ENCODE data around the gene EVI5.
"Not testable (repeated sequence)": the region's sequence is repeated elsewhere in the genome, so short reads cannot be mapped to it uniquely, and the experiment has no call there.

EVI5 gene

DNA sequence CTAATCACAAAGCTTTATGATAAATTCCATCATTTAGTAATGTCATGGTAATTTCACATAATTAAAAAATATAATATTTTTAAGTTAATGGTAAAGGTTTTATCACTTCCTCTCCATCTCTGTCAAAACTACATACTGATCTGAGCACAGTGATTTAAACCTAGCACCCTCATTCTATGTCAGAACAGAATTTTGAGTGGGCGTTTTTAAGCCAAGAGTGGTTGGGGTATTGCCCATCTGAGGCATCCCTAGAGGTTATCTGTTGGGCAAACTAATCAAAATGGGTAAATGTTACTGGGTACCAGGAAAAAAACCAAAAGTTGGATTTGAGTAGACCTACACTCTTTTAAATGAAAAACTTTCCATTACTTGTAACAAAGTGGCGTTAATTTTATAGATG lies 197.5 kb downstream of the EVI5 start:
- peaks cover 11 to 19% (median 17%) of the 10 kb centered on the region in 11 experiments; a peak in 21 of 22 replicates for H3K9me3 ChIP-seq (replicated peaks in 1 of 11)
- H3K27me3 ChIP-seq, result no peaks in the 10 kb centered on the region
- H3K4me2 ChIP-seq, result no peak overlapping the region
- no peaks in the 10 kb centered on the region for H4K20me1 ChIP-seq
- no peak overlapping the region for H3K27ac ChIP-seq
- H3K9ac ChIP-seq, result no peak overlapping the region
- peaks cover 0 to 32% (median 4%) of the 10 kb centered on the region in 11 experiments; a peak in 10 of 22 replicates for H3K36me3 ChIP-seq
- no peak overlapping the region for H3K4me3 ChIP-seq
- peaks cover 0 to 16% (median 6%) of the 10 kb centered on the region in 10 experiments; a peak in 9 of 20 replicates for H3K4me1 ChIP-seq
- no peak for TF ChIP-seq Cebpa-rat (IDR thresholded peaks at IDR 0.05)

DNA sequence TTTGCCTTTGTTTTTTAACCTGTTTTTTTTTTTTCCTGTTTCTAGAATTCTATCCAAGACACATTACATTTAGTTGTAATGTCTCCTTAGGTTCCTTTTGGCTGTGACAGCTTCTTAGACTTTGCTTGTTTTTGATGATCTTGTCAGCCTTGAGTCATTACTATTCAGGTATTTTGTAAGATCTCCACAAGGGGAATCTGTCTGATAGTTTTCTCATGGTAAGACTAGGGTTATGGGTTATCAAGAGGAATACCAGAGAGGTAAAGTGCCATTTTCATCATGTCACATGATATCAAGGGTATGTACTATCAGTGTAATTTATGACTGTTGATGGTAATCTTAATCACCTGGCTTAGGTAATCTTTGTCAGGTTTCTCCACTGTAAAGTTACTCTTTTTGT lies 199.1 kb downstream of the EVI5 start:
- peak overlapping the region in 1 of 11 experiments; percentile 4; a peak in 1 of 22 replicates for H3K27ac ChIP-seq

DNA sequence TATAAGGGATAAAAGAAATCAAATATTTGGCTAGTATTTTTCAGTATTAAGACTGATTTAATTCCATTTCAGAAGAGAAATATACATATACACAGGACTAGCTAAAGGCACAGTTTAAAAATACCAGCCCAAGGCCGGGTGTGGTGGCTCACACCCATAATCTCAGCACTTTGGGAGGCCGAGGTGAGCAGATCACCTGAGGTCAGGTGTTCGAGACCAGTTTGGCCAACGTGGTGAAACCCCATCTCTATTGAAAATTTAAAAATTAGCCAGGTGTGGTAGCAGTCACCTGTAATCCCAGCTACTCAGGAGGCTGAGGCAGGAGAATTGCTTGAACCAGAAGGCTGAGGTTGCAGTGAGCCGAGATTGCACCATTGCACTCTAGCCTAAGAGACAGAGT lies 200.1 kb downstream of the EVI5 start:
- not testable (repeated sequence) for H3K9ac ChIP-seq, H4K20me1 ChIP-seq, H3K4me3 ChIP-seq, H3K27me3 ChIP-seq
- H3K27ac ChIP-seq, result peak overlapping the region in 9 of 11 experiments; percentile 36 to 76 (median 57); a peak in 13 of 22 replicates
- peaks cover 0 to 16% (median 6%) of the 10 kb centered on the region in 10 experiments; a peak in 9 of 20 replicates for H3K4me1 ChIP-seq
- H3K4me2 ChIP-seq, result peak overlapping the region in 4 of 11 experiments; percentile 32 to 43 (median 38); a peak in 4 of 22 replicates
- H3K9me3 ChIP-seq (replicated peaks in 1 of 11), result peaks cover 8 to 12% (median 11%) of the 10 kb centered on the region in 11 experiments; a peak in 21 of 22 replicates
- H3K36me3 ChIP-seq, result peaks cover 0 to 45% (median 4%) of the 10 kb centered on the region in 11 experiments; a peak in 10 of 22 replicates

More for the DNA sequence above, 199.1 kb downstream of the EVI5 start:
- Histone ChIP-seq H3K36me3 (peaks cover 0 to 48% (median 4%) of the 10 kb centered on the region in 11 experiments; a peak in 10 of 22 replicates), H3K9me3 (replicated peaks in 1 of 11) (peaks cover 11 to 19% (median 17%) of the 10 kb centered on the region in 11 experiments; a peak in 21 of 22 replicates), H3K27me3 (no peaks in the 10 kb centered on the region), H4K20me1 (no peaks in the 10 kb centered on the region), H3K4me3 (no peak overlapping the region), H3K4me1 (peaks cover 0 to 16% (median 6%) of the 10 kb centered on the region in 10 experiments; a peak in 9 of 20 replicates), H3K9ac (no peak overlapping the region), H3K4me2 (no peak overlapping the region)
- TF ChIP-seq Cebpa-rat (IDR thresholded peaks at IDR 0.05), result no peak

DNA sequence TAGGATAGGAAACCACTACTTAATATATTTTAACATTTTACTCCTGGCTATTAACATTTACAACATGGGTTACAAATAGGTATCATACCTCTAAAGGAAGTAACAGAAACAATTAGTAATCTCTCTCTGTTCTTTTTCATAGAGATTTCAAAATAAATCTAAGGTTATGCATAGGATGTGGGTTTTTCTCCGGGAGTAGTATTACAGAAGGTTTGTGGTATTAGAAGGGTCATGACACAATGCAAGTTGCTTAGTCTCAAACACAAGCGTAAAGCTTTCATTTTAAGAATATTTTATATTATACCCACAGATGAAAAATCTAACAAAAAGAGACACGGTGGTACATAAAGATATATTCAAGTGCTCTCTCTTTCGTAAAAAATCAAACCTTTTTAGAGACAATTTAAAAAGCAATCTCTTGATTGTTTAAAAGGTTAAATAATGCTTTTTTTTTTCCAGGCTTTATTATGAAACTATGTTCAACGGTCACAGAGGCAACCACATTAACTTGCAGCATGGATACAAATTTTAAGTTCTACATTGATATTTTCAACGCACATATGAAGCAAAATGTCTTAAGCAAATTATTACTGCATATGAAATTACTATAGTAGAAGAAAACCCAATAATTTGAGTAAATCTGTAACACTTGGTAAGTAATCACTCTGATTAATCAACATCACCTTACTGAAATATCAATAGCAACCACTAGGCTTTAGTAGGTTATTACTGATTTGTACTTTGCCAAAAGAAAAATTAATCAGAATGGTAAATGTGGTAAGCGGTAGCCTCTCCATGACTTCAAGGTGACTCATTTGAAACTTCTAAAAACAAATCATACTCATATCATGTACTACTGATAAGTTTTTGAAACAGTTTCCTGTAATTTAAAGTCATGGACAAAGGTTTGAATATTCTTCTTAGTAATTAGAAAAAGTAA lies 200.8 kb downstream of the EVI5 start:
- Histone ChIP-seq H3K9ac (no peak overlapping the region; a peak in 2 of 22 replicates), H3K36me3 (peaks cover 0 to 40% (median 3%) of the 10 kb centered on the region in 11 experiments; a peak in 9 of 22 replicates), H3K4me1 (peaks cover 0 to 16% (median 6%) of the 10 kb centered on the region in 10 experiments; a peak in 9 of 20 replicates), H3K9me3 (replicated peaks in 1 of 11) (peaks cover 1 to 5% (median 4%) of the 10 kb centered on the region in 11 experiments; a peak in 19 of 22 replicates), H3K27me3 (no peaks in the 10 kb centered on the region), H3K27ac (peak overlapping the region in 9 of 11 experiments; percentile 32 to 76 (median 57); a peak in 15 of 22 replicates), H3K4me2 (peak overlapping the region in 4 of 11 experiments; percentile 7 to 32 (median 19); a peak in 6 of 22 replicates), H4K20me1 (no peaks in the 10 kb centered on the region), H3K4me3 (no peak overlapping the region)
- TF ChIP-seq Cebpa-rat (IDR thresholded peaks at IDR 0.05), result peak in 1 of 11 experiments; percentile 44; a peak in 1 of 22 replicates

DNA sequence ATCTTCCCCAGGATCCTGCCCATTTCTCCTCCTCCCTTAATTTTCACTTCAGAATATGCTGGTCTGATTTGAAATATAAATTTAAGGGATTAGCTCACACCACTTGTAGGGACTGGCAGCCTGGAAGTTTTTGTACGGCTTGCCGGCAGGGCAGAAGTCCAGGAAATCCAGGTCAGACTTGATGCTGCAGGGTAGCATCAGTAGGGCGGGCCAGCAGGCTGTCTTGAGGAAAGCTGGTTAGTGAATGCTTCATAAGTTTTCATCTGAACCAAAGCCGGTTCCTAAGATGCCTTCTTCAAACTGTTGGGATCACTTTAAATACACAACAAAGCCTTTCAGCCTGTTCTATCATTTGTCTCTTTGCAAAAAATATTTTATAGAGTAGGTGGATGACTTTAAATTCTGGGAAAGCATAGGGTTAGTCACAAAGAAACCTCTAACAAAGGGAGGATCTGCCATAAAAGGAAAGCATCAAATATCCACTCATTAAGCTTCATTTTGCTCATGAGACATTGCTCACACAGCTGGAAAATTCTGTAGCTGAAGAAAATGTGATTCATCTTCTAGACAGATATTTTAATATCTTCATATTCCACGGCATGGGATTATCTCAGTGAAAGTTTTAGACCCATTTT lies 207.5 kb downstream of the EVI5 start:
- Histone ChIP-seq H3K27me3 (no peaks in the 10 kb centered on the region), H3K27ac (no peak overlapping the region), H3K9me3 (replicated peaks in 1 of 11) (no peaks in the 10 kb centered on the region), H3K4me2 (no peak overlapping the region), H3K9ac (no peak overlapping the region), H3K4me1 (no peaks in the 10 kb centered on the region), H4K20me1 (no peaks in the 10 kb centered on the region), H3K36me3 (peaks cover 0 to 46% (median 0%) of the 10 kb centered on the region in 11 experiments; a peak in 5 of 22 replicates), H3K4me3 (no peak overlapping the region)
- TF ChIP-seq Cebpa-rat (IDR thresholded peaks at IDR 0.05), result no peak

DNA sequence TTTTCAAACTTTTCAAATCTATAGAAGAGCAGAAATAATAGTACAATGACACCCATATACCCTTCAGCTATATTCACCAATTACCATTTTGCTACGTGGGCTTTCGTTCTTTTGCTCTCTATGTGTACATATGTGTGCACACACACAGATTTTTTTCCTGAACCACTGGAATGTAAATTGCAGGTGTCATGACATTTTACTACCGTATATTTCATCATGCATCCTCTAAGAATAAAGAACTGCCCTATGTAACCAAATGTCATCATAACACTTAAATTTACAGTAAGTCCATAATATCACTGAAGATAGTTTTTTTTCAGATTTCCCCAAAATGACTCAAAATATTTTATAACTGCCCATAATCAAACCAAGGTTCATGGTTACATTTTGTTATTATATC lies 209.8 kb downstream of the EVI5 start:
- no peak overlapping the region for H3K27ac ChIP-seq
- peaks cover 0 to 27% (median 0%) of the 10 kb centered on the region in 11 experiments; a peak in 4 of 22 replicates for H3K36me3 ChIP-seq
- H3K4me2 ChIP-seq, result no peak overlapping the region
- no peaks in the 10 kb centered on the region for H3K9me3 ChIP-seq (replicated peaks in 1 of 11)
- H3K27me3 ChIP-seq, result no peaks in the 10 kb centered on the region
- TF ChIP-seq Cebpa-rat (IDR thresholded peaks at IDR 0.05), result no peak
- H3K4me1 ChIP-seq, result no peaks in the 10 kb centered on the region
- H3K4me3 ChIP-seq, result no peak overlapping the region
- no peak overlapping the region for H3K9ac ChIP-seq
- H4K20me1 ChIP-seq, result no peaks in the 10 kb centered on the region

DNA sequence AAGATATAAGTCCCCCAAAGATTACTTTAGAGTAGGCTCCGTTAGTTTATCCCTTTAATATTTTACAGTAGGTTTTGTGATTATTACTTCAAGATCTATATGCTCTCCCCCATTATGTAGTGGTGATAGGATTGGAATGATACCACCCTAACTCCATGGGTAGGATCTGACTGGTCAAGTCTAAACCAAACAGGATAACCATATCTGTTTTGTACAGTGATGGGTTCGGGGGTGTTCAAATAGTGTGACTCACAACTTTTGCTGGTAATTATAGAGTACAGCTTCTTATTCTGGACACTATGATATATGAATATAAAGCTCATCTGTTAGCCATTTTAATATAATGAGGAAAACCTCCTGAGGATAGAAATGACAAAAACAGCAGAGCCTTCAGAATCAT lies 212.4 kb downstream of the EVI5 start:
- no peak overlapping the region for H3K9ac ChIP-seq
- H3K9me3 ChIP-seq (replicated peaks in 1 of 11), result no peaks in the 10 kb centered on the region
- H4K20me1 ChIP-seq, result no peaks in the 10 kb centered on the region
- no peaks in the 10 kb centered on the region for H3K4me1 ChIP-seq
- H3K27ac ChIP-seq, result no peak overlapping the region
- no peak overlapping the region for H3K4me3 ChIP-seq
- no peak overlapping the region for H3K4me2 ChIP-seq
- TF ChIP-seq Cebpa-rat (IDR thresholded peaks at IDR 0.05), result no peak
- H3K27me3 ChIP-seq, result no peaks in the 10 kb centered on the region
- H3K36me3 ChIP-seq, result peaks cover 0 to 28% (median 0%) of the 10 kb centered on the region in 11 experiments; a peak in 4 of 22 replicates

DNA sequence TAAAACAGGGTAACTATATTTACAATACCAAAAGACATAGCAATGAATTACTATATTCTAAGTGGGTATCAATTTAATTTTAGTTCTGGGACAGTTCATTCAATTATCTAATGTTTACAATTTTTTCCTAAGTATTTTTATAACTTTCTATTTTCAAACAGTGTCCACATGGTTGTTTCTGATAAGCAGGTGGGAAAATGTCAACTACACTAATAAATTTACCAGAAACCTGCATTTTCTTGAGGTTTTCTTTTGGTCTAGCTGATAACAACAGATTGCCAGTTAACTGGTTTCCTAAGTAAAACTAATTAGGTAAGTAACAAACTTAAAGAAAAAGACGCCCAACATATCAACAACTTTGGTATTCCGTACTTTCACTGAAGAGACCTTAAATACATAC lies 213.3 kb downstream of the EVI5 start:
- Histone ChIP-seq H3K4me2 (no peak overlapping the region), H3K27me3 (no peaks in the 10 kb centered on the region), H3K36me3 (peaks cover 0 to 18% (median 0%) of the 10 kb centered on the region in 11 experiments; a peak in 3 of 22 replicates), H3K27ac (no peak overlapping the region), H3K9ac (no peak overlapping the region), H3K4me3 (no peak overlapping the region), H4K20me1 (no peaks in the 10 kb centered on the region), H3K9me3 (replicated peaks in 1 of 11) (no peaks in the 10 kb centered on the region), H3K4me1 (no peaks in the 10 kb centered on the region)
- no peak for TF ChIP-seq Cebpa-rat (IDR thresholded peaks at IDR 0.05)

Data from BLaER1 treated with 17β-estradiol and CSF1 and Interleukin-3, amounts not matched to agents 10 nM and 100 nM (cell line).